Esophagus muscularis mucosa (tissue), 4 donors: ENCODE measurements around the gene GSTM3. TPM values are rescaled to one million over a fixed set of nuclear protein-coding genes. Genes with fewer than 3 reads are reported as not detected.
"Not testable (repeated sequence)": the region's sequence is repeated elsewhere in the genome, so short reads cannot be mapped to it uniquely, and the experiment has no call there.

Experiments
- DNase-seq: peaks from one replicate; pipeline ENCODE4 v3.0.0-alpha.2; 2017; ENCODE audit errors: extremely low spot score
- H3K27ac ChIP-seq, 4 donors: fragments of 200-600 bp; sonication (generic); replicated peaks in 1 of 4; 1 replicate in 3 of 4; 2 replicates in 1 of 4; pipeline ENCODE4 v1.5.1; 2016 to 2019; ENCODE audit warnings: mild to moderate bottlenecking in 1 of 4
- H3K27me3 ChIP-seq, 4 donors: fragments of 200-600 bp; sonication (generic); one replicate each; pipeline versions ENCODE4 v1.5.1 to v1.6.0; 2016 to 2019
- H3K36me3 ChIP-seq, 4 donors: fragments of 200-600 bp; sonication (generic); one replicate each; pipeline ENCODE4 v1.5.1; 2016 to 2019
- H3K4me1 ChIP-seq, 4 donors: fragments of 200-600 bp; sonication (generic); one replicate each; pipeline ENCODE4 v1.5.1; 2016 to 2019
- H3K4me3 ChIP-seq, 4 donors: fragments of 200-600 bp; sonication (generic); 1 replicate in 2 of 4; 2 replicates in 2 of 4; pipeline ENCODE4 v1.5.1; 2016 to 2019; ENCODE audit warnings: mild to moderate bottlenecking in 4 of 4, moderate library complexity in 1 of 4
- H3K9me3 ChIP-seq, 4 donors: fragments of 200-600 bp; sonication (generic); 1 replicate in 3 of 4; 2 replicates in 1 of 4; pipeline ENCODE4 v1.5.1; 2016 to 2019
- EP300 ChIP-seq: sonication (generic); formaldehyde crosslinking; IDR thresholded peaks from one replicate; pipeline ENCODE4 v1.6.1; 2017; ENCODE audit warnings: antibody characterized with exemption
- POLR2A ChIP-seq: fragments of 450-650 bp; IDR thresholded peaks from one replicate; pipeline ENCODE4 v1.6.1; 2017; ENCODE audit warnings: antibody characterized with exemption, moderate library complexity, mild to moderate bottlenecking, low read depth
- POLR2AphosphoS5 ChIP-seq, 2 donors: sonication (generic); formaldehyde crosslinking; IDR thresholded peaks; one replicate each; pipeline ENCODE4 v1.6.1; 2017; ENCODE audit warnings: antibody characterized with exemption in 2 of 2
- WGBS: methylation state at CpG from one replicate; pipeline ENCODE4 v1.1.5; 2018; 5-methylcytosine and 5-hydroxymethylcytosine counted together
- intact Hi-C: fragments of 100-400 bp; cut with DNase I; formaldehyde crosslinking; loops from one replicate; pipeline ENCODE4 v1.15.1; 2023
- total RNA-seq, 4 donors: library from RNA; depleted of rRNA; stranded (reverse); fragments of >200 nt; gene quantifications; one replicate each; pipeline versions ENCODE4 v1.1.0 to v1.2.1, GENCODE V29; 2016
- TF ChIP-seq, protein P1 (sequence below), 3 experiments: fragments of 200-600 bp in 2 of 3; fragments of 450-650 bp in 1 of 3; sonication (generic) in 2 of 3; IDR thresholded peaks; one replicate each; pipeline ENCODE4 v1.5.1; 2017 to 2019; ENCODE audit warnings: antibody characterized with exemption in 3 of 3, mild to moderate bottlenecking in 2 of 3, moderate library complexity in 1 of 3

Gene GSTM3
- total RNA-seq, 4 donors from 2014 or later: 64.6 to 111 (median 76.9) TPM

DNA sequence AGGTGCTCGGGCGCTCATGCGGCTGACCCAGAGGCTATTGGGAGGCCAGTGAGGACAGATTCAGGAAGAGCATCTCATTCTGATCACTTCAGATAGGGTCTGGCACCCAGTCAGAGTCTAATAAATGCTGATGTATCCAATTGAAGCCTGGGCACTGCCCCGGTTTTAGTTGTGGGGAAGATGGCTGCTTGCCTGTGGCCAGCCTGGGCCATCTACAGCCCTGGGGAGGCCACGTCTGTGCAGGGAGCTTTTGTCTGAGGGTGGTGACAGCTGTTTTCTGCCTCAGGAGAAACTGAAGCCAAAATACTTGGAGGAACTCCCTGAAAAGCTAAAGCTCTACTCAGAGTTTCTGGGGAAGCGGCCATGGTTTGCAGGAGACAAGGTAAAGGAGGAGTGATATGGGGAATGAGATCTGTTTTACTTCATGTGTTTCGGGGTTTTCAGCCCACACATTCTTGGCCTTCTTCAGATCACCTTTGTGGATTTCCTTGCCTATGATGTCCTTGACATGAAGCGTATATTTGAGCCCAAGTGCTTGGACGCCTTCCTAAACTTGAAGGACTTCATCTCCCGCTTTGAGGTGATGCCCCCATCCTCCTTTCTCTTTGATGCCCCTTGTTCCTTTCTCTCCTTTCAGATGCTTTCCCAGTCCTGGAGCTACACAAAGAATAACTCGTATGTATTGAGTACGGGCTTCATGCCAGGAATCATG is 26.0 kb downstream of the GSTM3 start:
- no peaks in the 10 kb centered on the region for H3K36me3 ChIP-seq
- H3K4me3 ChIP-seq: no peak overlapping the region
- intact Hi-C loops: no loop called here
- no peak overlapping the region for H3K27ac ChIP-seq
- peaks cover 0 to 6% (median 0%) of the 10 kb centered on the region in 4 donors for H3K27me3 ChIP-seq
- H3K4me1 ChIP-seq: peaks cover 0 to 17% (median 8%) of the 10 kb centered on the region in 4 donors
- WGBS: 82% methylated on average over 11 of the region's 12 CpGs
- TF ChIP-seq, protein P1, sequence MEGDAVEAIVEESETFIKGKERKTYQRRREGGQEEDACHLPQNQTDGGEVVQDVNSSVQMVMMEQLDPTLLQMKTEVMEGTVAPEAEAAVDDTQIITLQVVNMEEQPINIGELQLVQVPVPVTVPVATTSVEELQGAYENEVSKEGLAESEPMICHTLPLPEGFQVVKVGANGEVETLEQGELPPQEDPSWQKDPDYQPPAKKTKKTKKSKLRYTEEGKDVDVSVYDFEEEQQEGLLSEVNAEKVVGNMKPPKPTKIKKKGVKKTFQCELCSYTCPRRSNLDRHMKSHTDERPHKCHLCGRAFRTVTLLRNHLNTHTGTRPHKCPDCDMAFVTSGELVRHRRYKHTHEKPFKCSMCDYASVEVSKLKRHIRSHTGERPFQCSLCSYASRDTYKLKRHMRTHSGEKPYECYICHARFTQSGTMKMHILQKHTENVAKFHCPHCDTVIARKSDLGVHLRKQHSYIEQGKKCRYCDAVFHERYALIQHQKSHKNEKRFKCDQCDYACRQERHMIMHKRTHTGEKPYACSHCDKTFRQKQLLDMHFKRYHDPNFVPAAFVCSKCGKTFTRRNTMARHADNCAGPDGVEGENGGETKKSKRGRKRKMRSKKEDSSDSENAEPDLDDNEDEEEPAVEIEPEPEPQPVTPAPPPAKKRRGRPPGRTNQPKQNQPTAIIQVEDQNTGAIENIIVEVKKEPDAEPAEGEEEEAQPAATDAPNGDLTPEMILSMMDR (IDR thresholded peaks at IDR 0.05): no peak
- no peak for TF ChIP-seq EP300
- no peak for TF ChIP-seq POLR2AphosphoS5 (IDR thresholded peaks at IDR 0.05)
- TF ChIP-seq POLR2A: no peak
- no peaks in the 10 kb centered on the region for H3K9me3 ChIP-seq
- peak; percentile 60 for DNase-seq

DNA sequence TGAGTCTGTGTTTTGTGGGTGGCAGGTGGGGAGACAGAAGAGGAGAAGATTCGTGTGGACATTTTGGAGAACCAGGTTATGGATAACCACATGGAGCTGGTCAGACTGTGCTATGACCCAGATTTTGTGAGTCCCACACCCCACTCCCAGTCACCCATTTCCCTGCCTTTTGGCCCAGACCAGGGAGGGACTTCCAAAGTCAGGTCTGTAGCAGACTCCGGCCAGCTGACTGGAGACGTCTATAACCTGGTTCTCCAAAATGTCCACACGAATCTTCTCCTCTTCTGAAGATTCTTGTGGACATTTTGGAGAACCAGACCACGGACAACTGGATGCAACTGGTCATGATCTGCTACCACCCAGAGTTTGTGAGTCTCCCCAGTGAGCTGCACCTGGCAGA is 27.2 kb downstream of the GSTM3 start:
- Histone ChIP-seq H3K9me3 (no peaks in the 10 kb centered on the region), H3K27ac (no peak overlapping the region), H3K36me3 (no peaks in the 10 kb centered on the region), H3K27me3 (peaks cover 0 to 6% (median 0%) of the 10 kb centered on the region in 4 donors), H3K4me3 (no peak overlapping the region), H3K4me1 (peaks cover 0 to 11% (median 4%) of the 10 kb centered on the region in 4 donors)
- intact Hi-C loops: no loop called here
- peak; percentile 57 for DNase-seq
- TF ChIP-seq POLR2A: no peak
- TF ChIP-seq, protein P1 (IDR thresholded peaks at IDR 0.05): no peak
- TF ChIP-seq EP300: no peak
- no peak for TF ChIP-seq POLR2AphosphoS5 (IDR thresholded peaks at IDR 0.05)
- 97% methylated on average over 5 of the region's 5 CpGs for WGBS

DNA sequence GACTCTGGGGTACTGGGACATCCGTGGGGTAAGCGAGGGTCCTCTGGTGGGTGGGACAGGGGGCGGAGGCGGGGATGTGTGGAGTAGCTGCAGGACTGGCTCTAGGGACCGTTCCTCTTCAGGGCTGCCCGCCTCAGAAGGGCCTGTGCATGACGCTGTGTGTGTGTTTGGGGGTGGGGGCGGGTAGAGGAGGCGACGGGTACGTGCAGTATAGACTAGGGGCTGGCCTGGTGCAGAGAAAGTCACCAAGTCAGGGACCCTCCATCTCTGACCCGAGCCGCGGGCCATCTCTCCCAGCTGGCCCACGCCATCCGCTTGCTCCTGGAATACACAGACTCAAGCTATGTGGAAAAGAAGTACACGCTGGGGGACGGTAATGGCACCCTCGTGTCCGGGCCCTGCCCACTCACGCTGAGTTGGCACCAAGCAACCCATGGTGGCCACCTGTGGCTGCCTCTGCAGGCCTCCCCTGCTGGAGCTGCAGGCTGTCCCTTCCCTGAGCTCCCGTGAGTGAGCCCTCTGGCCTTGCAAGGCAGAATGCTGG is 28.4 kb downstream of the GSTM3 start:
- no peaks in the 10 kb centered on the region for H3K9me3 ChIP-seq
- H3K27me3 ChIP-seq: peaks cover 0 to 6% (median 0%) of the 10 kb centered on the region in 4 donors
- intact Hi-C loops: no loop called here
- H3K36me3 ChIP-seq: no peaks in the 10 kb centered on the region
- H3K4me3 ChIP-seq: peak overlapping the region; percentile 39 to 46 (median 43)
- H3K4me1 ChIP-seq: peaks cover 0 to 11% (median 4%) of the 10 kb centered on the region in 4 donors
- no peak overlapping the region for H3K27ac ChIP-seq
- 45% methylated on average over 13 of the region's 22 CpGs for WGBS
- DNase-seq: peak; percentile 79
- no peak for TF ChIP-seq EP300
- TF ChIP-seq, protein P1 (IDR thresholded peaks at IDR 0.05): no peak

DNA sequence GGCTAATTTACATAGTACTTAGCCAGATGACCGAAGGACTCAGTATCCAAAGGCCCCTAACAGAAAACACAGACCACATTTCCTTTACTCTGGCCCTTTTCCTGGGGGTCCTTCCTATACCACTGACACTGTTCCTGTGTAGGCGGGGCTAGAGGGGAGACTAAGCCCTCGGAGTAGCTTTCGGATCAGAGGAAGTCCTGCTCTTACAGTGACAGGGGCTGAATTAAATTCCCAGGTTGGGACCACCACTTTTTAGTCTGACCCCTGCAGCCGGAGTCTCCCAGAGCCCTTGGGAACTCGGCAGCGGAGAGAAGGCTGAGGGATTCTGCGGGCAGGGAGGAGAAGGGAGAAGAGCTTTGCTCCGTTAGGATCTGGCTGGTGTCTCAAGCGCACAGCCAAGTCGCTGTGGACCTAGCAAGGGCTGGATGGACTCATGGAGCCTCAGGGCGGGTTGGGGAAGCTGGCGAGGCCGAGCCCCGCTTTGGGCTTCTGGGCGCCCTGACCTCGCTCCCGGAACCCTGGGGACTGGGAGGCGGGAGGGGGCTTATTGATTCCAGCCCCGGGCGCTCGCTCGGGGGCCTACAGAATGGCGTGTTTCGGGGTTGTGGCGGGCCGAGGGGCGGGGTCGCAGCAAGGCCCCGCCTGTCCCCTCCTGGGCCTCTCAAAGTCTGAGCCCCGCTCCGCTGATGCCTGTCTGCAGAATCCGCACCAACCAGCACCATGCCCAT is 29.1 kb downstream of the GSTM3 start, which contains the start of gene GSTM5:
GSTM5 (plus strand) TSS at position 659 of the 728 bp plus-strand sequence; CDS start at position 721, 62 bp downstream.
- DNase-seq, intact Hi-C loops, H3K27me3 ChIP-seq, H3K36me3 ChIP-seq, H3K9me3 ChIP-seq: not testable (repeated sequence)
- Histone ChIP-seq H3K4me1 (peaks cover 0 to 11% (median 4%) of the 10 kb centered on the region in 4 donors), H3K4me3 (peak within 1 kb of the TSS; percentile 39 to 46 (median 43)), H3K27ac (peak within 1 kb of the TSS in 1 of 4 donors; percentile 30)
- 42% methylated on average over 14 of the region's 33 CpGs for WGBS

DNA sequence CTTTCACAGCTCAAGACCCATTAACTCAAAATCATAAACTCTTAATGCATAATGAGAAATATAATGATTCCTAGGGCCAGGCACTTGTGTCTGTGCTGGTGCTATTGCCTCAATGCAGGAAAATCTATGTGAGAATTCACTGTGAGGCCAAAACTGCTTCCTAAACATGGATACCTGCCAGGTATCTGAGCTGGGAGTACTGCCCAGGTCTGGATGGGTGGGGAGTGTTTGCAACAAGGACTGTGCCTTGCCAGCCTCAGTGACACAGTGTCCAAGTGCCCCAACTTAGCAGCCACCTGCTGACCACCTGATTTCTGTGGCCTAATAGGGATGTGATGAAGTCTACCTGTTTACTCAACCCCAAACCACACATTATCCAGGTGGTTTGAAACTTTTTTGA is 31.0 kb downstream of the GSTM3 start:
- H3K27me3 ChIP-seq, H3K36me3 ChIP-seq, DNase-seq, intact Hi-C loops, H3K9me3 ChIP-seq, H3K27ac ChIP-seq, H3K4me3 ChIP-seq, H3K4me1 ChIP-seq: not testable (repeated sequence)

DNA sequence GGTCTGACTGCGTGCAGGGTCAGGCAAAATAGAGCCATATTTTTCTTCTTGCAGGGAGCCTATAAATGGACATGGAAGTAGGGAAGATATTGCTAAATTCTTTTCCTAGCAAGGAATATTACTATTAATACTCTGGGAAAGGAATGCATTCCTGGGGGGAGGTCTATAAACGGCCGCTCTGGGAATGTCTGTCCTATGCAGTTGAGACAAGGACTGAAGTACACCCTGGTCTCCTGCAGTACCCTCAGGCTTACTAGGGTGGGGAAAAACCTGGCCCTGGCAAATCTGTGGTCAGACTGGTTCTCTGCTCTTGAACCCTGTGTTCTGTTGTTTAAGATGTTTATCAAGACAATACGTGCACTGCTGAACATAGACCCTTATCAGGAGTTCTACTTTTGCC is 31.9 kb downstream of the GSTM3 start:
- 71% methylated on average over 4 of the region's 4 CpGs for WGBS
- H3K36me3 ChIP-seq, H3K4me3 ChIP-seq, H3K4me1 ChIP-seq, H3K27ac ChIP-seq, intact Hi-C loops, H3K9me3 ChIP-seq, H3K27me3 ChIP-seq, DNase-seq: not testable (repeated sequence)
